ENCODE measurements around the gene OLIG1.

DNA sequence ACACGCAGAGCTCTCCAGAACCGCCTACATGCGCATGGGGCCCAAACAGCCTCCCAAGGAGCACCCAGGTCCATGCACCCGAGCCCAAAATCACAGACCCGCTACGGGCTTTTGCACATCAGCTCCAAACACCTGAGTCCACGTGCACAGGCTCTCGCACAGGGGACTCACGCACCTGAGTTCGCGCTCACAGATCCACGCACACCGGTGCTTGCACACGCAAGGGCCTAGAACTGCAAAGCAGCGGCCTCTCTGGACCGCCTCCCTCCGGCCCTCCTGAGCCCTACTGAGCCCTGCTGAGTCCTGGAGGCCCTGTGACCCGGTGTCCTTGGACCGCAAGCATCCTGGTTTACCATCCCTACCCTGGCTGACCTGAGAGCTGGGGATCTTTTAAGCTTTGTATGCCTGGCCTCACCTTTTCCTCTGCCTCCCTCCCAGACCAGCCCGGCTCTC lies 36.0 kb upstream of the OLIG1 start:
- TF ChIP-seq POLR2AphosphoS5 (IDR thresholded peaks at IDR 0.05; ENCODE audit: low read depth, low read length) (no peak), CTCF (CRISPR knock-in tag; IDR thresholded peaks at IDR 0.05) (no peak), BRCA1 (CRISPR knock-in tag; IDR thresholded peaks at IDR 0.05) (no peak), TAF15 (IDR thresholded peaks at IDR 0.05; ENCODE audit: low read depth, low read length, poor library complexity, severe bottlenecking) (no peak), ZNF331 (CRISPR knock-in tag; IDR thresholded peaks at IDR 0.05) (no peak)

Data from HepG2 (cell line).